Fibroblast of upper back skin (primary cell): Measurements from ENCODE around the gene PJA1.
A peak's percentile ranks its signal among the peaks of the same experiment; 100 is the strongest.

Source experiments
- DNase-seq: peaks from one replicate; pipeline ENCODE4 v3.0.0-alpha.2; 2013

Gene PJA1

GRCh38 chrX:69165087-69165651, at the start of gene PJA1:
TSS of gene PJA1 (minus strand) at chrX:69165453. CDS start at chrX:69163073, 2,380 bp downstream.
- DNase-seq: peak; percentile 75

- DNase-seq: no peak
These were observed 49.2 kb upstream of the PJA1 start for GRCh38 chrX:69214463-69214862.

- DNase-seq: no peak
These were observed 46.4 kb upstream of the PJA1 start for GRCh38 chrX:69211701-69212100.

GRCh38 chrX:69210581-69210980, 45.3 kb upstream of the PJA1 start:
- no peak for DNase-seq

DNA sequence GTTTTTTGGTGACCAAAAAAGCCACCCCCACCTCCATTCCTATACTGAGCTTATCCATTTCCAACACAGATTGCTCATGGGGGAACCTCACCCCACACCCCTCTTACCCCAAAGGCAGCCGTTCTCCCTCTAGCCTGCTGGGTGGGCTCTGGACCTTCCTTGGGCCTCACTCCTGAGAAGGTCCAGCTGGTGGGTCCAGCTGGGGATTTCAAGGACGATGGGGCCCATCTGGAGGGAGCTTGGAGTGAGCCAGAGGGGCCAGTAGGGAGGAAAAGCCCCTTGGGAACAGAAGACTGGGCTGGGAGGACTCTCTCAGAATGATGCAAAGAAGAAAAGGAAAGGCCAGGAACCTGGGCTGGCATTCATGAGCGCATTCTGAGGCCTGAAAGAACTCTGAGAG, 42.0 kb upstream of the PJA1 start:
- DNase-seq: no peak

DNA sequence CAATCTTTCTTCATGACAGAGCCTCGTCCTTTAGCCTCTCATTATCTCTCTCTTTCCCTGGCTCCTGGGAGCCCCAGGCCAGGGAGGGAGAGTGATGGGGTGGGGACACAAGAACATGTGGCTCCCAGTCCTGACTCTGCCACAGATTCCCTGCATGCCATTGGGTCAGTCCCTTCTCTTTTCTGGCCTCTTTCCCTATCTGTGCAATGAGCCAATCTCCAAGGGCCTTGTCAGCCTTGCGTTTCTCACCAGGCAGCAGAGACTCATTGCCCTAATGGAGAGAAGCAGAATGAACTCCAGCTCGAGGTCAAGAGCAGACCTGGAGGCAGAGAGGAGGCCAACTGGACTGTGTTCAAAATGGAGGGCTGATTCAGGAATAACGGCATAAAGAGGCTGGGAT, 38.4 kb upstream of the PJA1 start:
- DNase-seq: no peak

GRCh38 chrX:69197690-69198089, 32.4 kb upstream of the PJA1 start:
- no peak for DNase-seq

DNA sequence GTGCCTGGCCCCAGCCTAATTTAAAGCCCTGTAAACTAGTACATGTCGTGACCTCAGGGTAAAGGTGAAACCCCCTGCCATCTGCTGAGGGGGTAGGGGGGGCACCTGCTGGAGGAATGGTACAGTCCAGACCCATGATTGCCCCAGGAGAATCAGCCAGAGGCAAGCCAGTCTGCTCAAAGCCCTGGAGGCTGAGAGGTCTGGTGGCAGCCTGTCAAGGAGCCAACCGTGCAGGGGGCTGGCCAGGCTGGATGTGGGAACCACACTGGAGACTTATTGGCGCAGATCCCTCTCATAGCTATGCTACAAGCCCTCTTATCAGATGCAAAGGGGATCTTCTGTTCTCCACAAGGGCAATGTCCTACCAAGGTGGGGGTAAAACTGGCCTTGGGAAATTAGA, 31.4 kb upstream of the PJA1 start:
- DNase-seq: no peak

- no peak for DNase-seq
These were observed 30.6 kb upstream of the PJA1 start for GRCh38 chrX:69195810-69196209.

DNA sequence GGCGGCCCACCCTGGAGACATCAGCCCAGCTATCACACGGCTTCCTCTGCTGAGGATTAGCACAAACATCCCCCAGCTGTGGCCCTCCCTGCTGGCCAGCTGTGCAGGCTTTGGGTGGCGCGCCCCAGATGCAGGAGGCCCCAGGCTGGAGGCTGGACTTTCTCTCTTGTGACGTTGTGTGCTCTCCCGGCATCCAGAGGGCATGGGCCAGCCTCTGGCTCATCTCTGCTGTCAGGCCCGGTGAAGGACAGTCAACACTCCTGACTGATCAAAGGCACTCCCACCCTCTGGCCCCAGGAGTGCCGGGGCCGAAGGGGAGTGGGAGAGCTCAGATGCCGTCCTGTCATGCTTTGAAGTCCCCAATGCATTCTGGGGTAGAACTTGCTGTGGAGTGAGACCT, 29.9 kb upstream of the PJA1 start:
- DNase-seq: no peak

GRCh38 chrX:69192603-69193002, 27.4 kb upstream of the PJA1 start:
- DNase-seq: peak; percentile 20

DNA sequence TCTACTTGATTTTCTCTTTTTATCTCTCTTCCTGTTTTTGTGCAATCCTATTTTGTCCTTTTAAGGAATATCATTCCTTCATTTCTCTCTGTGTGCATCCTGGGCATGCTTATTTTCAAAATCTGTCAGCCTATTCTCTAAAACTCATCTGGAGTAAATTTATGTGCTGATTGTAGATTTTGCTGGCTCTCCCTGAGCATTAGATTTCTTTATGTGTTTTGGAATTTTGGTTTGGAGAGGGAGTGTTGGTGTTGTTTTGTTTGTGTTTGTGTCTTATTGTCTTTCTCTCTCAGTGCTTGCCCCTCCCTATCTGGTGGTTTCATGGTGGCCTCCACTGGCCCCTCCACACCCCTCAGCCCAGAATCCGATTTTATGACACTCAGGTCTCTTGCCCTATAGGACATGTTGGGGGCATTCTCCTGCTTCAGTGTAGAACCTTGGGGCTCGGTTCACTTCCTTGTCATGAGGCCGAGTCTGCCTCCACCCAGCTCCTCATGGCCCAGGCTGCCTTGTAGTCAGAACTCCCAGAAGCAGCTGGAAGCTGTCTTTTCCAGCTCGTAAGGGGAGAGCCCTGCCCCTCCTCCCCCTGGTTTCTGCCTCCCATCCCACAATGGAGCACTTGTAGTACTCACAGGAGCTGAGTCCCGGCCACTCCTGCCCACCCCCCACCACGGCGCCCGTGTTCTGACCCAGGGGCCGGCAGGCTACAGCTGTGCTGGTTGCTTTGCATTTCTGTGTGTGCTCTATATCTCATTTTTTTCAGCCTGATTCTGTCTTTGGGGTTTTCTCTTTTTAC, 24.5 kb upstream of the PJA1 start:
- DNase-seq: no peak

- DNase-seq: no peak
These were observed 21.4 kb upstream of the PJA1 start for GRCh38 chrX:69186651-69187050.

GRCh38 chrX:69185886-69186285, 20.6 kb upstream of the PJA1 start:
- no peak for DNase-seq

- DNase-seq: peak; percentile 7
These were observed 19.9 kb upstream of the PJA1 start for GRCh38 chrX:69185141-69185540.

- no peak for DNase-seq
These were observed 17.6 kb upstream of the PJA1 start for GRCh38 chrX:69182818-69183380.

DNA sequence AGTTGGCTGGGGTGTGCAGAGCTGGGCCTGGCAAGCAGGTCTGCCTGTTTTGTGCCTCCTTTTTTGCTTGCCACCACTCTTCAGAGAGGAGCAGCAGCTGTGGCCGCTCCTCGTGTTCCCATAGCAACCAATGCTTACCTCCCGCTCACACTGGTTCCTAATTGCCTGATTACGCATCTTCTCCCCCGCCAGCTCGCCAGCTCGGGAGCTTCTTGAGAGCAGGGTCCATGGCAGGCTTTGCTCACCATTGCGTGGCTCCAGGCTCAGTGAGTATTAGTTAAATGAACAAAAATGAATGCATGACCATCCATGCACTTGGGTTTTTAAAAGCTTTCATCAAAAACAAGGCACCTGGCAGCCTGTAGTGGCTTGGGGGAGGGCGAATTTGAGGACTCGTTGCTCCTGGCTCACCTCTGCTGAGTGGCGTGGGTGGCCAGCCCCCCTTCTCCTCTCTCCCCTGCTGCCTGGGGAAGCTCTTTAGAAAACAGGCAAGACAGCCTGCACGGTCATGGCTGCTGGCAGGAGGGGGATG, 14.2 kb upstream of the PJA1 start:
- DNase-seq: peak; percentile 16

DNA sequence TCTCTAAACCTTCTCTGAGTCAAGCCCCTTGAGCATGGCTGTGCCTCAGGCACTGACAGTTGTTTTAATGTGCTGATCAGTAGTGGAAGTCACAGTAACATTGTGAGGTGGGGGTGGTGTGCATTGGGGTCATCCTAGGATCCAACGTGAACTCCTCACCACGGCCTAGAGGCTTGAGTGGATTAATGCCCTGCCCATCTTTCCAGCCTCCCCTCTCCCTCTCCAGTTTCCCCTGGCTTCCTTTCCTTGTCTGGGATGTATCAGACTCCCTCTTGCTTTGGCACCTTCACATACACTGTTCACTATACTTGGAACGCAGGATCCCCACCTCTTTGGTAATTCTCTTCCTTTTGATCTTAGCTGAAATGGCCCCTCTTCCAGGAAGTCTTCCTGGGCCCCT, 13.3 kb upstream of the PJA1 start:
- no peak for DNase-seq

- DNase-seq: no peak
These were observed 12.4 kb upstream of the PJA1 start for GRCh38 chrX:69177511-69178162.

- DNase-seq: peak; percentile 32
These were observed 10.8 kb upstream of the PJA1 start for GRCh38 chrX:69176053-69176452.

- no peak for DNase-seq
These were observed 8.7 kb upstream of the PJA1 start for GRCh38 chrX:69173906-69174305.

DNA sequence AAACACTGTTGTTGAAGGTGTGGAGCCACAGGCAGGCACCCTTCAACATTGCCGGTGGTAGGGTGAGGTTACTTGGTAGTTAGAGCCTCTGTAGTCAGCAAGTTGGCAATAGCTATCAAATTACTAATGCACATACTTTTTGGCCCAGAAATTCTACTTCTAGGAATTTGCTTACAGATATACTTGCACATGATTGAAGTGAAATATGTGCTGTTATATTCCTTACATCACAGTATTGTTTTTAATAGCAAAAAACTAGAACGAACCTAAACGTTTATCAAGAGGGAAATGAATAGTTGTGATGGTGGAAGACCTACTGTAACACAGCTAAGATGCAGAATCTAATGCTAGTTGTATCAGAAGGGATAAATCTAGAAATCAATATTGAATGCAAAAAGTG, 7.7 kb upstream of the PJA1 start:
- DNase-seq: no peak

- DNase-seq: no peak
These were observed 5.1 kb upstream of the PJA1 start for GRCh38 chrX:69170319-69170718.
